ENCODE data around the gene NGEF.

NGEF gene

DNA sequence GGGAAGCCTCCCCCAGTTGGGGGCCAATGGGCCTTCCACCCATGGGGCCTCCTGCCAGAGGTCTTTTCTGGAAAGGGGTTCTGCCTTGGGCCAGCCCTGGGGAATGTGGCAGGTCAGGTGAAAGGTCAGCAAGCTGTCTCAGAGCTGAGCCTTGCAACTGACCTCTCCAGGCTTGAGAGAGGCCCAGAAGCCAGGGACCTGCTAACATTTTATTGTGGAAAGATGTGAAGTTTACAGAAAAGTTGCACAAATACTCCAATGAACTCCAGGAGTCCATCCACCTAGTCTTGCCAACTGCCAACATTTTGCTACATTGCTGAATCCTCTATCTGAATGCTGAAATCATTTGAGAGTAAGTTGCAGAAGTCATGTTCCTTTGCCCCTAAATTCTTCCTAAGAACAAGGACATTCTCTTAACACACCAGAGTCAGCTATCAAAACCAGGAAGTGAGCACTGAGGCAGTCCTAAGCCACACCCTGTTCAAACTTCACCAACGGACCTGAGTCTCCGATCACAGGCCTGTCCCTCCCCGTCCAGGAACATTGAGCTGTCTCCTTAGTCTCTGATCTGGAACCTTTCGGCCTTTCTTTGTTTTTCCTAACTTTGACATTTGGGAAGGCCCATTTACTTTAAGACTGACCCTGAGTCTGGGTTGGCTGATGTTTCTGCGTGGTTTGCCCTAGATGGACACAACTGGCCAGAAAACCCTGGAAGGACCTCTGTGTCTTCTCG is 139.0 kb downstream of the NGEF start:
- Mint-ChIP-seq H3K4me1 (ENCODE audit: low read depth) (peaks cover 6% of the 10 kb centered on the region), H3K27me3 (peaks cover 26% of the 10 kb centered on the region), H3K9me3 (no peaks in the 10 kb centered on the region), H3K27ac (no peak overlapping the region), H3K4me3 (no peak overlapping the region), H3K36me3 (ENCODE audit: low read depth) (no peaks in the 10 kb centered on the region)
- no peak for DNase-seq

DNA sequence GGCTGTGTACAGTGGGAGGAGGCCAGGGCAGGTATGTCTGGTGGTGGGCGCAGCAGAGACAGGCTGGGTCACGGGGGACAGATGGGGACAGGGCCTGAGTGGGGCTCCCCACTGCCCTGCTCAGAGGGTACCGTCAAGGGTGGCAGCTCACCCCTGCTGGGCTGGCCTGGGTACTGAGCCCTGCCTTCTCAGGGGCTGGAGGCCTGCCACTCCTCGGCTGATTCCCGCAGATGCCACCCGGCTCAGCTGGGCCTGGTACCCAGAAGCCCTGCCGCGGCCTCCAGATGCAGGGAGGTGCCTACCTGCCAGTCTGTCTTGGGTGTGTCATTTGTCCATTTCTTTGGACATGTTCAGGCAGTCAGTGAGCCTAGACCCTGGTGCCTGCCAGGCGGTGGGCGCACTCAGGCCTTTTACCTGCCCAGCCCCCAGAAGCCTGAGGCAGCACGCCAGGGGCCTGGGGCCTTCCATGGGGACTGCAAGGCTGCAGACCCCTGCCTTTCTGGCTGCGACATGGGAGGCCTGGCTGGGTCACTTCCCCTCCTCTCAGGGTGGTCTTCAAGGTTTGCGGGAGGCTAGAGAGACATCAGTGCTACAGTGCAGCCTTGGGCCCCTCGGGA is 139.7 kb downstream of the NGEF start:
- Mint-ChIP-seq H3K4me3 (no peak overlapping the region), H3K4me1 (ENCODE audit: low read depth) (peaks cover 6% of the 10 kb centered on the region), H3K27me3 (peaks cover 26% of the 10 kb centered on the region), H3K27ac (no peak overlapping the region), H3K36me3 (ENCODE audit: low read depth) (no peaks in the 10 kb centered on the region), H3K9me3 (no peaks in the 10 kb centered on the region)
- peak; percentile 25 for DNase-seq

- peaks cover 25% of the 10 kb centered on the region for H3K27me3 Mint-ChIP-seq
- peak; percentile 22 for DNase-seq
- H3K36me3 Mint-ChIP-seq (ENCODE audit: low read depth), result no peaks in the 10 kb centered on the region
- no peak overlapping the region for H3K4me3 Mint-ChIP-seq
- no peak overlapping the region for H3K27ac Mint-ChIP-seq
- H3K4me1 Mint-ChIP-seq (ENCODE audit: low read depth), result peaks cover 6% of the 10 kb centered on the region
- H3K9me3 Mint-ChIP-seq, result no peaks in the 10 kb centered on the region
Observed at GRCh38 chr2:232872826-232873225, 140.2 kb downstream of the NGEF start.

DNA sequence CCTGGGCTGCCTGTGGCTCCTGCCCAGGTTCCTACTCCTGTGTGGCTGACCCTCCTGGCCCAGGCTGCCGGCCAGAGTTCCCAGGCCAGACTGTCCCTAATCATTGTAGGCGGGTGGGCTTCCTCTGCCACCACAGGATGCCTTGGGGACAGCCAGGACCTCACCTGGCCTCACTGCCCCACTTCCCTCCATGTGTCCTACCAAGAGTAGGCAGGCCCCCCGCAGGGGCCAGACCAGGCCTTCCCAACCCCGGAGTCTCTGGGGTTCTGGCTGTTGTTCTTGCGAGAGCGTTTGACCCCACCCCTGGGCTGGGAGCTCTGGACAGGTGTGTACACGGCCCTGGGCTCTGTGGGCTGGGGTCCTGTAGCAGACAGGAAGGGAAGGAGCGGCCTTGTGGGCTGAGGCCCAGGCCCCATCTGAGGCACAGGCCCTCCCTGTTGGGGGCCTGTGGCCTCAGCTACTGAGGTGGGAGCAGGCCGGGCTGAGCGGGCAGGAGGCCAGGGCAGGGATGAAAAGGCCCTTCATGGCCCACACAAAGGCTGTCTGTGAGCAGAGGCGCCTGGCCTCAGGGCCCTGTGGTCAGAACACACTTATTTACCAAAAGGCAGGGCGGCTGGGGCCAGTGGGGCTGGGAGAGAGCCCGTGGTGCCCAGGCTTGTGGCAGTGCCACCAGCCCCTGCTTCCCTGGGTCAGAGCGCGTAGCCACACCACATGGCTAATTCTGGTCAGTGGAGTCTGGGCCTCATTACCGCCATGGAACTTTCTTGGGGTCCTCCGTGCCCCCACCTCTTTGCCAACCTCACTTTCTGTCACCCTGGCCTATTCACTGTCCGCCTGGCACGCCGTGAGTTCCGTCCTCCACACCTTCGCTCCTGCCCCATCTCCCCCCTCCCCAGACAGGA is 141.0 kb downstream of the NGEF start:
- peak; percentile 21 for DNase-seq
- H3K36me3 Mint-ChIP-seq (ENCODE audit: low read depth), result no peaks in the 10 kb centered on the region
- H3K27me3 Mint-ChIP-seq, result peaks cover 20% of the 10 kb centered on the region
- no peak overlapping the region for H3K4me3 Mint-ChIP-seq
- H3K9me3 Mint-ChIP-seq, result no peaks in the 10 kb centered on the region
- no peak overlapping the region for H3K27ac Mint-ChIP-seq
- H3K4me1 Mint-ChIP-seq (ENCODE audit: low read depth), result peaks cover 6% of the 10 kb centered on the region

GRCh38 chr2:232871418-232871834 is 141.6 kb downstream of the NGEF start:
- no peaks in the 10 kb centered on the region for H3K36me3 Mint-ChIP-seq (ENCODE audit: low read depth)
- H3K4me1 Mint-ChIP-seq (ENCODE audit: low read depth), result peaks cover 6% of the 10 kb centered on the region
- H3K4me3 Mint-ChIP-seq, result no peak overlapping the region
- H3K27ac Mint-ChIP-seq, result no peak overlapping the region
- H3K9me3 Mint-ChIP-seq, result no peaks in the 10 kb centered on the region
- peaks cover 20% of the 10 kb centered on the region for H3K27me3 Mint-ChIP-seq
- DNase-seq, result peak; percentile 20

DNA sequence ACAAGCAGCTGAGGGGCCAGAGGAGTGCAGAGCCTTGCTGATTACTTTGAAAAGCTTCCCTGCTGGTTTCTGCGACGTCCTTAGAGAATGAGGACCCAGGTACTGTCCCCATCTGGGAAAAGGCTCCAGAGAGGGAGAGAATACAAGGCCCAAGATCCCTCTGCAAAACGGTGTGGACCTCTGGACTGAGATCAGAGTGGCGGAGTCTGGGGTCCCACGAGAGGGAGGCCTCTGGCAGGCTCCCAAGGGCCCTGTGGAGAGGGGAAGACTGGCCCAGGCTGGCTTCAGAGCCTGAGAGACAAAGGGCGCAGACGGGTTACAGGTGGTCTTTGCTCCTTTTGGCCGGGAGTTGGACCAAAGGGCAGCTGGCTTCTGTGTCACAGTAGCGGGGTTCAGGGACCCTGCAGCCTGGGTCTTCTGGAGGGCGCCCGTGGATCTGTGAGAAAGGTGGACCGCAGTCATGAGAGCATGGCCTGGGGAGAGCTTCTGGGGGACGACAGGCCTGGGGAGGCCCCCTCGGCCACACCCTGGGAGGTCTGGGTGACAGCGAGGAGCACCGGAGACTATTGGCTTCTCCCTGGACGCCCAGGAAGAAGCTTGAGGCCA is 142.2 kb downstream of the NGEF start:
- peak; percentile 3 for DNase-seq
- Mint-ChIP-seq H3K27ac (no peak overlapping the region), H3K4me3 (no peak overlapping the region), H3K36me3 (ENCODE audit: low read depth) (no peaks in the 10 kb centered on the region), H3K4me1 (ENCODE audit: low read depth) (peaks cover 6% of the 10 kb centered on the region), H3K27me3 (peaks cover 20% of the 10 kb centered on the region), H3K9me3 (no peaks in the 10 kb centered on the region)

DNA sequence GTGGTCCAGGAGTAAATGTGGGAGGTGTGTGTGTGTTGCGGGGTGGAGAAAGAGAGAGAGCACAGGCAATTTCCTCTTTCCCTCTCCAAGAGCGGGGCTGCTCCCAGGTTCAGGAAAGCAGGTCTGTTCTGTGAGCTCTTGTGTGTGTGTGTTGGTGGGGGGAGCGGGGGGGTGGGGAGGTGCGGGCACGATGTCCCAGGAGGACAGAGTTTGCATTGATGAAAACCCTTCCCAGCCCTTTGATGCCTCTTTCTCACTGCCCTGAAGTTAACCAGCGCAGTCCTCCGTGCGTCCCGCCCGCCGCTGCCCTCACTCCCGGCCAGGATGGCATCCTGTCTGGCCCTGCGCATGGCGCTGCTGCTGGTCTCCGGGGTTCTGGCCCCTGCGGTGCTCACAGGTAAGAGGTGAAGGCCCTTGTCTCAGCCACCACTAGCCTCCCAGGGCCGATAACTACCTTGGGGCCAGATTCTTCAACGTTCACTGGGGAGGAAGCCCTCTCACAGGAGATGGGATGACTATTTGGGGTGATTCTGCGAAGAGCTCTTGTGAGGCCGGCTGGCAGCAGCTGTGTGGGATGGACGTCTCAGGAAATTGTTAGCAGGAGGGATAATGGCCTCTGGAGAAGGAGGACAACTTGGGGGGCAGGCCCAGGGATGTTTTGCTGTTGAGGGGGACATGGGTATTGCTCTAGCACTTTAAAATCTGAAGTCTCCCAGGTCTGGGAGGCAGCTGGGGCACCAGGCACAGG is 142.9 kb downstream of the NGEF start, which contains the start of gene SNORC:
Gene SNORC, plus strand, starts transcription at position 247 of the 748 bp plus-strand sequence. Its CDS starts 78 bp downstream, at position 325.
- Mint-ChIP-seq H3K4me3 (no peak within 1 kb of the TSS), H3K36me3 (ENCODE audit: low read depth) (no peaks in the 10 kb centered on the region), H3K9me3 (no peaks in the 10 kb centered on the region), H3K27ac (peak within 1 kb of the TSS; percentile 44), H3K4me1 (ENCODE audit: low read depth) (peaks cover 2% of the 10 kb centered on the region), H3K27me3 (peaks cover 14% of the 10 kb centered on the region)
- peak; percentile 23 for DNase-seq

DNA sequence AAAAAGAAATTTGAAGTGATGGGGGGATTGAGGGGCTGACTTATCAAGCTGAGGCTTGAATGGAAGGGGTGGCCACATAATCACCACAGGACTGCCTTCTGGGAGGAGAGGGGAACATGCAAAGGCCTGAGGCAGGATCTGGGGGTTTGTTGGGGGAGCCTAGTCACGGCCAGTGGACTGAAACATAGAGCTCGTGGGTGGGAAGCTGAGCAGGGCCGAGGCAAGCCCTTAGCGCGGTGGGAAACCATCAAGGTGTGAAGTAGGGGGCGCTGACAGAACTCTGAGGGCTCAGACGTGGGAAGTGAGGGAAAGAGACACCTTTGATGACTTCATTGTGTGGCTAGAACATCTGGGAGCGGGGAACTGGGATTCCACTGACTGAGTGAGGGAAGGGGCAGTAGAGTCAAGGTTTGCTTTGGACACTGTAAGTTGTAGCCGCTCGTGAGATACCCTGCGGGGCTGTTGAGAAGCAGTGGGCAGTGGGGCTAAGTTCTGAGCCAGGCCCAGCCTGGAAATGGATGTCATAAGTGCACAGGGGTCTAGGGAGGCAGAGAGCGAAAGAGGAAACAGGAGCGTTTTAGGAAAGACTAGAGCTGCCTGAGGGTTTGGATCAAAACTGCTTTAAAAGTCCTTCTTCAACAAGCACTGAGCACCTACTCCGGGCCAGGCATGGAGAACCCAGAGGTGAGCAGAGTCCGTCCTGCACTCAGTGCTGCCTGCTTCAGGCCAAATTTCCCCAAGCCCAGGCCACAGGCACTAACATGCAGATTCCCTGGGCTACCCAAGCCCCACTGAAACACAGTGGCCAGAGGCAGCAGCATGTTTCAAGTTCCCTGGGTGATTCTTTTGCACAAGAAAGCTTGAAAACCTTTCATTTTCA is 143.7 kb downstream of the NGEF start:
- no peak overlapping the region for H3K27ac Mint-ChIP-seq
- no peaks in the 10 kb centered on the region for H3K9me3 Mint-ChIP-seq
- DNase-seq, result peak; percentile 20
- H3K36me3 Mint-ChIP-seq (ENCODE audit: low read depth), result no peaks in the 10 kb centered on the region
- H3K27me3 Mint-ChIP-seq, result peaks cover 6% of the 10 kb centered on the region
- H3K4me1 Mint-ChIP-seq (ENCODE audit: low read depth), result no peaks in the 10 kb centered on the region
- no peak overlapping the region for H3K4me3 Mint-ChIP-seq

- no peak for DNase-seq
- H3K36me3 Mint-ChIP-seq (ENCODE audit: low read depth), result peaks cover 8% of the 10 kb centered on the region
- H3K27ac Mint-ChIP-seq, result no peak overlapping the region
- no peaks in the 10 kb centered on the region for H3K9me3 Mint-ChIP-seq
- no peak overlapping the region for H3K4me3 Mint-ChIP-seq
- no peaks in the 10 kb centered on the region for H3K27me3 Mint-ChIP-seq
- peaks cover 4% of the 10 kb centered on the region for H3K4me1 Mint-ChIP-seq (ENCODE audit: low read depth)
Observed at GRCh38 chr2:232866104-232866503, 147.0 kb downstream of the NGEF start.

- H3K9me3 Mint-ChIP-seq, result no peaks in the 10 kb centered on the region
- peaks cover 16% of the 10 kb centered on the region for H3K36me3 Mint-ChIP-seq (ENCODE audit: low read depth)
- H3K4me3 Mint-ChIP-seq, result no peak overlapping the region
- DNase-seq, result no peak
- H3K27me3 Mint-ChIP-seq, result no peaks in the 10 kb centered on the region
- no peak overlapping the region for H3K27ac Mint-ChIP-seq
- peaks cover 4% of the 10 kb centered on the region for H3K4me1 Mint-ChIP-seq (ENCODE audit: low read depth)
Observed at GRCh38 chr2:232865165-232865564, 147.9 kb downstream of the NGEF start.

DNA sequence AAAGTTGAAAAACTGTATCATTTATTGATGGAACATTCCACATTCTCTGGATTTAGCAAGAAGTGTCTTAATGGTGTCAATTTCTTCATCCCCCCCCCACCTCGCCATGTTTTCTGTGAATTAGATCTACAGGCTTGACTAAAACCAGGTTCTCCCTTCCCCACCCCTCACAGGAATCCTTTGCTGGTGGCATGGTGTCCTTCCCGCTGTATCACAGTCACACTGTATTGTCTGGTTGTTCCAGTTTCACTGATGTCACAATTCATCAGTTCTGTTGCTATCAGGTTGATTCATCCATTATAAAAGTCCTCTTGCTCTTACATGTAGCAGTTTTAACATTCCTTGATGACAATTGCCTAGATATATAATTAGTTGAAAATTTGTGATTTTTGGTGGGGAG is 149.1 kb downstream of the NGEF start:
- Mint-ChIP-seq H3K27ac (no peak overlapping the region), H3K4me3 (no peak overlapping the region), H3K9me3 (no peaks in the 10 kb centered on the region)

GRCh38 chr2:232861353-232861752 is 151.7 kb downstream of the NGEF start:
- H3K27ac Mint-ChIP-seq, result no peak overlapping the region
- H3K9me3 Mint-ChIP-seq, result no peaks in the 10 kb centered on the region
- DNase-seq, result no peak
- peaks cover 51% of the 10 kb centered on the region for H3K36me3 Mint-ChIP-seq (ENCODE audit: low read depth)
- no peaks in the 10 kb centered on the region for H3K27me3 Mint-ChIP-seq
- no peak overlapping the region for H3K4me3 Mint-ChIP-seq
- H3K4me1 Mint-ChIP-seq (ENCODE audit: low read depth), result peaks cover 4% of the 10 kb centered on the region

More for the DNA sequence above, 149.1 kb downstream of the NGEF start:
- no peak for DNase-seq
- H3K36me3 Mint-ChIP-seq (ENCODE audit: low read depth), result peaks cover 24% of the 10 kb centered on the region
- H3K27me3 Mint-ChIP-seq, result no peaks in the 10 kb centered on the region
- peaks cover 4% of the 10 kb centered on the region for H3K4me1 Mint-ChIP-seq (ENCODE audit: low read depth)

- Mint-ChIP-seq H3K9me3 (no peaks in the 10 kb centered on the region), H3K4me1 (ENCODE audit: low read depth) (peaks cover 4% of the 10 kb centered on the region), H3K4me3 (no peak overlapping the region), H3K27ac (no peak overlapping the region), H3K36me3 (ENCODE audit: low read depth) (peaks cover 57% of the 10 kb centered on the region), H3K27me3 (no peaks in the 10 kb centered on the region)
- no peak for DNase-seq
Observed at GRCh38 chr2:232860593-232861241, 152.3 kb downstream of the NGEF start.
